ENCODE measurements around the gene TPRX2.

GRCh38 chr19:47836038-47836437 is 23.0 kb upstream of the TPRX2 start:
- TF ChIP-seq CTCF (IDR thresholded peaks at IDR 0.05) (no peak), POLR2A (IDR thresholded peaks at IDR 0.05) (no peak)
